ENCODE data around the gene VAMP1. TPM values are rescaled to one million over a fixed set of nuclear protein-coding genes. Genes with fewer than 3 reads are reported as not detected.

VAMP1 gene
- total RNA-seq, 2 donors from 2014 or later: 2.9 to 5.9 TPM

DNA sequence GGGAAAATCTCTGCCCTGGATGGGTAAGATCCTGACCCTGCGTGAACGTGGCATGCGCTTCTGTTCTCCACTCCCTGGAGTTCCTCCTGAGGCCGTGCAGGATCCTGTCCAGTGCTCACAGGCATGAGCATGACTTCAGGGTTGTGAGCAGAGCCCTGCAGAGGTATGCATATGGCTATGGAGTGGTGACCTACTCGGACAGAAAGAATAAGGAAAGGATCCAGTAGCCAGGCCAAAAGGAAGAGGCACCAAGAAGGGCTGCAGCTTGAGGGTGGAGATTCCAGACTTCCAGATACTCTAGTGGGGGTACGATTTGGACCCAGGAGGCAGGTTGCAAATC is 46.5 kb downstream of the VAMP1 start:
- Histone ChIP-seq H3K27me3 (no peaks in the 10 kb centered on the region), H3K4me1 (peaks cover 27% of the 10 kb centered on the region), H3K36me3 (replicated peaks in 1 of 2; ENCODE audit: insufficient read depth in 1 of 2, low read depth in 2 of 2) (no peaks in the 10 kb centered on the region), H3K4me3 (no peak overlapping the region), H3K9me3 (no peaks in the 10 kb centered on the region), H3K27ac (peak overlapping the region in 3 of 4 donors; percentile 4 to 20 (median 14))
- TF ChIP-seq, protein P1, sequence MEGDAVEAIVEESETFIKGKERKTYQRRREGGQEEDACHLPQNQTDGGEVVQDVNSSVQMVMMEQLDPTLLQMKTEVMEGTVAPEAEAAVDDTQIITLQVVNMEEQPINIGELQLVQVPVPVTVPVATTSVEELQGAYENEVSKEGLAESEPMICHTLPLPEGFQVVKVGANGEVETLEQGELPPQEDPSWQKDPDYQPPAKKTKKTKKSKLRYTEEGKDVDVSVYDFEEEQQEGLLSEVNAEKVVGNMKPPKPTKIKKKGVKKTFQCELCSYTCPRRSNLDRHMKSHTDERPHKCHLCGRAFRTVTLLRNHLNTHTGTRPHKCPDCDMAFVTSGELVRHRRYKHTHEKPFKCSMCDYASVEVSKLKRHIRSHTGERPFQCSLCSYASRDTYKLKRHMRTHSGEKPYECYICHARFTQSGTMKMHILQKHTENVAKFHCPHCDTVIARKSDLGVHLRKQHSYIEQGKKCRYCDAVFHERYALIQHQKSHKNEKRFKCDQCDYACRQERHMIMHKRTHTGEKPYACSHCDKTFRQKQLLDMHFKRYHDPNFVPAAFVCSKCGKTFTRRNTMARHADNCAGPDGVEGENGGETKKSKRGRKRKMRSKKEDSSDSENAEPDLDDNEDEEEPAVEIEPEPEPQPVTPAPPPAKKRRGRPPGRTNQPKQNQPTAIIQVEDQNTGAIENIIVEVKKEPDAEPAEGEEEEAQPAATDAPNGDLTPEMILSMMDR (IDR thresholded peaks at IDR 0.05): no peak
- no peak for TF ChIP-seq POLR2A (IDR thresholded peaks at IDR 0.05)
- intact Hi-C loops (cut with DNase I): no loop called here
- DNase-seq: no peak
- peak; percentile 31 for ATAC-seq
- WGBS, 2 donors: 31 to 61% methylated on average over 2 to 6 of the region's 6 CpGs

DNA sequence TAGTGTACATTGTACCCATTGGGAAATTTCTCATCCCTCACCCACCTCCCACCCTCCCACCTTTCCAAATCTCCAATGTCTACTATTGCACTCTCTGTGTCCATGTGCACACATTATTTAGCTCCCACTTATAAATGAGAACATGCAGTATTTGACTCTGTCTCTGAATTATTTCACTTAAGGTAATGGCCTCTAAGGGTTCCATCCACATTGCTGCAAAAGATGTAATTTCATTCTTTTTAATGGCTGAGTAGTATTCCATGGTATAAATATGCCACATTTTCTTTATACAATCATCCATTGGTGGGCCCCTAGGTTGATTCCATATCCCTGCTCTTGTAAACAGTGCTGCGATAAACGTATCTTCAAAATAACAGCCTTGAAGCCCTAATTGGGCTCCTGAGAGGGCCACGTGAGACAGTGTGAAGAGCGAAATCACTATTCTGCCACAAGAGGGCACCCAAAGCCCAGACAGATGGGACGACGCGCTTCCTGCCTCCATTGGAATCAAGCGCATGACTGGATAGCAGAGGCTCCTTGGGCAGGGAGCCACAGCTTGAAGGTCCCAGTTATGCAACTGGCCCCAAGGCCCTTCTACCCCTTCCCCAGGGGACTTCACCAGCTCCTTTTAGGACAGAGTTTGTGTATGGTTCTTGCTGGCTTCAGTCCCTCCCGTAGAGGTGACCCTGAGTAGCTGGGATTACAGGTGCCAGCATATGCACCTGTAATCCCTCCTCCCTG is 47.0 kb downstream of the VAMP1 start:
- H3K27ac ChIP-seq: peak overlapping the region in 3 of 4 donors; percentile 4 to 20 (median 14)

DNA sequence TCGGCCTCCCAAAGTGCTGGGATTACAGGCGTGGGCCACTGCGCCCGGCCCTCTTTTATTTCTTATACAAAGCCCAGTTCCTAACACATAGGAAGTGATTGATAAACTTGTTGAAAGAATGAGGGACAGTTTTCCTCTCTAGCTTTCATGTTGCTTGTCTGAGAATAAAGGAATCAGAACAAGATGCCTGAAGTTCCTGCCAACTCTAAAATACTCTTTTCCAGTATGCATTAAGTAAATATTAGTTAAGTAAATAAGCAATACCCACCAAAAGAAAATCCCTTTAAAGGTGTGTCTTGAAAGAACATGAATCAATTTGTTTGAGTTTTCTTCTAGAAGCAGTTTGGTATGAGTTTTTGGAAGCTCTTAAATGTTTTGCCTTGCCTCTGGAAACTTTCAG is 50.1 kb downstream of the VAMP1 start:
- Histone ChIP-seq H3K9me3 (no peaks in the 10 kb centered on the region), H3K36me3 (replicated peaks in 1 of 2; ENCODE audit: insufficient read depth in 1 of 2, low read depth in 2 of 2) (no peaks in the 10 kb centered on the region), H3K4me3 (no peak overlapping the region), H3K27me3 (no peaks in the 10 kb centered on the region), H3K4me1 (peaks cover 35% of the 10 kb centered on the region), H3K27ac (no peak overlapping the region)
- ATAC-seq (no peak), DNase-seq (no peak)
- TF ChIP-seq, protein P1 (IDR thresholded peaks at IDR 0.05): no peak
- TF ChIP-seq POLR2A (IDR thresholded peaks at IDR 0.05): no peak
- WGBS, 2 donors: 61 to 63% methylated on average over 4 of the region's 4 CpGs
- intact Hi-C loops (cut with DNase I): no loop called here

More for the DNA sequence above, 47.0 kb downstream of the VAMP1 start:
- no peaks in the 10 kb centered on the region for H3K36me3 ChIP-seq (replicated peaks in 1 of 2; ENCODE audit: insufficient read depth in 1 of 2, low read depth in 2 of 2)
- WGBS, 2 donors: 1 to 4% methylated on average over 7 to 9 of the region's 9 CpGs
- ATAC-seq: peak; percentile 98
- peaks cover 32% of the 10 kb centered on the region for H3K4me1 ChIP-seq
- H3K27me3 ChIP-seq: no peaks in the 10 kb centered on the region
- TF ChIP-seq, protein P1 (IDR thresholded peaks at IDR 0.05): peak; percentile 75 to 96 (median 94)
- no peak for TF ChIP-seq POLR2A (IDR thresholded peaks at IDR 0.05)
- H3K4me3 ChIP-seq: no peak overlapping the region
- no peaks in the 10 kb centered on the region for H3K9me3 ChIP-seq
- peak; percentile 86 to 93 (median 91) for DNase-seq
- intact Hi-C loops (cut with DNase I): no loop called here

DNA sequence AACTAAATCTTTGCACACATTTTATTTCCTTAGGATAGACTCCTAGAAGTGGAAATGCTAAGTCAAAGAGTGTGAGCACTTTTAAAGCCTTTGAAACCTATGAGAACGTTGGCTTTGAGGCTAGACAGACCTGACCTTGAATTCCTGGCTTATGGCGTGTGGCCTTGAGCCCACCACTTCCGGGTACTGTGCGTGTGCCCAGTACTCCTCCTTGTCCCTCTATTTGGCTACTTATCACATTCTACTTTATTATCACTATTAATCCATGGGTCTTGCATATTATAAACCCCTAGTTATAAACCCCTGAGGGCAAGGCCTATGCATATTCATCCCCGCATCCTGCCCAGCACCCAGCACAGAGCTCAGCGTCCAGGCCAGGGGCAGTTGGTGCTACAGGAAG is 51.7 kb downstream of the VAMP1 start:
- Histone ChIP-seq H3K27ac (peak overlapping the region in 2 of 4 donors; percentile 23 to 32), H3K27me3 (no peaks in the 10 kb centered on the region), H3K36me3 (replicated peaks in 1 of 2; ENCODE audit: insufficient read depth in 1 of 2, low read depth in 2 of 2) (no peaks in the 10 kb centered on the region), H3K9me3 (no peaks in the 10 kb centered on the region), H3K4me1 (peaks cover 31% of the 10 kb centered on the region), H3K4me3 (no peak overlapping the region)
- intact Hi-C loops (cut with DNase I): no loop called here
- no peak for TF ChIP-seq POLR2A (IDR thresholded peaks at IDR 0.05)
- TF ChIP-seq, protein P1 (IDR thresholded peaks at IDR 0.05): no peak
- peak in 3 of 4 donors; percentile 36 to 39 (median 37) for DNase-seq
- peak; percentile 52 for ATAC-seq
- WGBS, 2 donors: 30 to 36% methylated on average over 6 of the region's 6 CpGs

DNA sequence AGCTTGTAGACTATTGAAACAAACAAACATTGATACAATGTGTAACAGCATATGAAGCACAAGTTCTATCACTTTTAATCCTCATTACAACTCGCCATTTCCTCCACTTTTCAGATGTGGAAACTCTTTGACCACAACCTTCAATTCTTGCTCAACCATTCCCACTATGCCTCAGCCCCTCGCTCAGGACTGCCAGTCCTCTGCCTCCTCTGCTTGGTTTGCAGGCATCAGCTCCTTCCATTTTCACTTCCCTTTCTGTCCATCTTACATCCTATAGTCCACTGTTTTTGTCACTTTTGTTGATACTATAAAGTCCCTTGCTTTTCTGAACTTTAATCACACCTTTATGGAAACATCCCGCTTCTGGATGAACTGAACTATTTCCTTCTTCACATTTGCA is 53.9 kb downstream of the VAMP1 start:
- WGBS, 2 donors: 75 to 80% methylated on average over 3 of the region's 3 CpGs
- intact Hi-C loops (cut with DNase I): no loop called here
- Histone ChIP-seq H3K4me3 (no peak overlapping the region), H3K27me3 (no peaks in the 10 kb centered on the region), H3K27ac (no peak overlapping the region), H3K9me3 (no peaks in the 10 kb centered on the region), H3K4me1 (peaks cover 24% of the 10 kb centered on the region), H3K36me3 (replicated peaks in 1 of 2; ENCODE audit: insufficient read depth in 1 of 2, low read depth in 2 of 2) (no peaks in the 10 kb centered on the region)
- TF ChIP-seq POLR2A (IDR thresholded peaks at IDR 0.05): no peak
- TF ChIP-seq, protein P1 (IDR thresholded peaks at IDR 0.05): no peak
- ATAC-seq (no peak), DNase-seq (peak in 1 of 4 donors; percentile 53)

Data from body of pancreas (tissue), 4 donors.